Tibial nerve (tissue), 4 donors: ENCODE measurements around the gene VMP1.

Source experiments
- EP300 ChIP-seq, 2 donors: sonication (generic); formaldehyde crosslinking; IDR thresholded peaks; one replicate each; pipeline ENCODE4 v1.6.1; 2017; ENCODE audit warnings: antibody characterized with exemption in 2 of 2, mild to moderate bottlenecking in 1 of 2
- POLR2A ChIP-seq, 2 donors: fragments of 450-650 bp; IDR thresholded peaks; one replicate each; pipeline ENCODE4 v1.6.1; 2017; ENCODE audit warnings: antibody characterized with exemption in 2 of 2, mild to moderate bottlenecking in 2 of 2, moderate library complexity in 2 of 2
- TF ChIP-seq, protein P1 (sequence below), 5 experiments: fragments of 200-600 bp in 3 of 5; fragments of 450-650 bp in 2 of 5; sonication (generic) in 3 of 5; IDR thresholded peaks; one replicate each; pipeline ENCODE4 v1.5.1; 2016 to 2019; ENCODE audit warnings: antibody characterized with exemption in 5 of 5, mild to moderate bottlenecking in 3 of 5, moderate library complexity in 2 of 5

DNA sequence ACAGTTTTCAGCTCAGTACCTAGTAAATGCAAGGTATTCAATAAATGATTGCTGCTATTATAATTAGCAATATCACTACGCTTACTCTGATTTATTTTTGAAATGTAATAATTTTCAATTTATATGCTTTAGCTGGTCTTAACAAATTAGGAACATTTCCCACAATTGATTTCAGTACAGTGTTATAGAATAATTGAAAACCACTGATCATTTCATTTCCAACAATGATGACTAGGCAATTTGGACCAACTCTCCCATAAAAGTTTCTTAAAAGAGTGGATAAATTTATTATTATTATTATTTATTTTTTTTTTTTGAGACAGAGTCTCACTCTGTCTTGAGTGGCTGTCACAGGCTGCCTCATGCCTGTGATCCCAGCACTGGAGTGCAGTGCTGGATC, 41.1 kb downstream of the VMP1 start:
- TF ChIP-seq, protein P1, sequence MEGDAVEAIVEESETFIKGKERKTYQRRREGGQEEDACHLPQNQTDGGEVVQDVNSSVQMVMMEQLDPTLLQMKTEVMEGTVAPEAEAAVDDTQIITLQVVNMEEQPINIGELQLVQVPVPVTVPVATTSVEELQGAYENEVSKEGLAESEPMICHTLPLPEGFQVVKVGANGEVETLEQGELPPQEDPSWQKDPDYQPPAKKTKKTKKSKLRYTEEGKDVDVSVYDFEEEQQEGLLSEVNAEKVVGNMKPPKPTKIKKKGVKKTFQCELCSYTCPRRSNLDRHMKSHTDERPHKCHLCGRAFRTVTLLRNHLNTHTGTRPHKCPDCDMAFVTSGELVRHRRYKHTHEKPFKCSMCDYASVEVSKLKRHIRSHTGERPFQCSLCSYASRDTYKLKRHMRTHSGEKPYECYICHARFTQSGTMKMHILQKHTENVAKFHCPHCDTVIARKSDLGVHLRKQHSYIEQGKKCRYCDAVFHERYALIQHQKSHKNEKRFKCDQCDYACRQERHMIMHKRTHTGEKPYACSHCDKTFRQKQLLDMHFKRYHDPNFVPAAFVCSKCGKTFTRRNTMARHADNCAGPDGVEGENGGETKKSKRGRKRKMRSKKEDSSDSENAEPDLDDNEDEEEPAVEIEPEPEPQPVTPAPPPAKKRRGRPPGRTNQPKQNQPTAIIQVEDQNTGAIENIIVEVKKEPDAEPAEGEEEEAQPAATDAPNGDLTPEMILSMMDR (IDR thresholded peaks at IDR 0.05): no peak
- TF ChIP-seq POLR2A (IDR thresholded peaks at IDR 0.05) (no peak), EP300 (IDR thresholded peaks at IDR 0.05) (no peak)
